Activated CD4-positive, alpha-beta T cell treated with anti-CD3 and anti-CD28 coated beads, Interleukin-2, amount 10 ng/mL, durations not matched to agents 7 days and 5 days (primary cell): Measurements from ENCODE around the gene CCSER1. TPM values are rescaled to one million over a fixed set of nuclear protein-coding genes. Genes with fewer than 3 reads are reported as not detected.
"Not testable (repeated sequence)": the region's sequence is repeated elsewhere in the genome, so short reads cannot be mapped to it uniquely, and the experiment has no call there.

Source experiments
- CTCF ChIA-PET: fragments of 350-600 bp; sonication (Branson Sonifier 250); formaldehyde crosslinking; loops from one replicate; lab custom pipeline; 2021; ENCODE audit warnings: antibody characterized with exemption; lab: Charles Lee
- POLR2A ChIA-PET: fragments of 350-600 bp; sonication (Branson Sonifier 250); formaldehyde crosslinking; loops from one replicate; lab custom pipeline; 2021; ENCODE audit warnings: antibody characterized with exemption; lab: Charles Lee
- DNase-seq: peaks from one replicate; pipeline ENCODE4 v3.0.0-alpha.2; 2020
- H3K27ac Mint-ChIP-seq: one replicate; pipeline ENCODE4 v1.8.0; 2021; ENCODE audit warnings: mild to moderate bottlenecking, moderate library complexity, mixed read lengths
- H3K27me3 Mint-ChIP-seq: one replicate; pipeline ENCODE4 v1.8.0; 2021; ENCODE audit warnings: mixed read lengths
- H3K36me3 Mint-ChIP-seq: one replicate; pipeline ENCODE4 v1.8.0; 2021; ENCODE audit warnings: low read depth, mixed read lengths
- H3K4me1 Mint-ChIP-seq: one replicate; pipeline ENCODE4 v1.8.0; 2021; ENCODE audit warnings: mixed read lengths
- H3K4me3 Mint-ChIP-seq: one replicate; pipeline ENCODE4 v1.8.0; 2021; ENCODE audit warnings: mild to moderate bottlenecking, moderate library complexity, mixed read lengths
- H3K9me3 Mint-ChIP-seq: one replicate; pipeline ENCODE4 v1.8.0; 2021; ENCODE audit warnings: mixed read lengths
- total RNA-seq, 2 experiments: library from RNA; stranded (reverse); gene quantifications; one replicate each; pipeline ENCODE4 v1.2.3, GENCODE V29; 2021

Gene CCSER1
- total RNA-seq, 2 experiments from 2014 or later: 0.15 TPM; not detected in 1

GRCh38 chr4:90456891-90457290 lies 329.7 kb downstream of the CCSER1 start:
- CTCF ChIA-PET: interaction anchor here (1.5 kb wide), 1 partner anchor 10 kb away, joined by 3 read pairs; no protein-coding TSS in a partner anchor
- H3K27me3 Mint-ChIP-seq: no peaks in the 10 kb centered on the region
- no peak overlapping the region for H3K4me3 Mint-ChIP-seq
- DNase-seq: no peak
- POLR2A ChIA-PET: no interaction called here
- H3K27ac Mint-ChIP-seq: no peak overlapping the region
- no peaks in the 10 kb centered on the region for H3K36me3 Mint-ChIP-seq
- H3K4me1 Mint-ChIP-seq: no peaks in the 10 kb centered on the region
- peaks cover 2% of the 10 kb centered on the region for H3K9me3 Mint-ChIP-seq

DNA sequence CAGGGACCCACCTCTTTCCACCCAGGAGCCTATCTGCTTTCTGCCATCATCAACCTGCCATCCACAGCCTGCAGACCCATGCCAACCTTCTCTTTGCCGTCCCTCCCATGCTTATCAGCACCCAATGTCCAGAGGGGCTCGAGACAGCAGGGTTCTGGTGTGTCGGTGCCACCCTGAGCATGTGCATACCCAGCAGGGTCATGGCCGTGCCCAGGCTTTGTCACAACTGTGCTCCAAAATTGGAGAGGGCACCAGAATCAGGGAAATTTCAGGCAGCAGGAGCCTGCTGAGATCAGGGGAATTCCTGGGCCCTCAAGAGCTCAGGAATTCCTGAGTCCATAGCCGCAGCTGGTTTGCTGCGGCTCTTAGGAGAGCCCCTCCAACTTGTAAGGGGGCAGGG lies 330.6 kb downstream of the CCSER1 start:
- Mint-ChIP-seq H3K36me3 (no peaks in the 10 kb centered on the region), H3K9me3 (peaks cover 2% of the 10 kb centered on the region), H3K4me3 (no peak overlapping the region), H3K27me3 (no peaks in the 10 kb centered on the region), H3K27ac (no peak overlapping the region), H3K4me1 (no peaks in the 10 kb centered on the region)
- ChIA-PET POLR2A (no interaction called here), CTCF (interaction anchor here (1.5 kb wide), 1 partner anchor 11 kb away, joined by 3 read pairs; no protein-coding TSS in a partner anchor)
- DNase-seq: no peak

DNA sequence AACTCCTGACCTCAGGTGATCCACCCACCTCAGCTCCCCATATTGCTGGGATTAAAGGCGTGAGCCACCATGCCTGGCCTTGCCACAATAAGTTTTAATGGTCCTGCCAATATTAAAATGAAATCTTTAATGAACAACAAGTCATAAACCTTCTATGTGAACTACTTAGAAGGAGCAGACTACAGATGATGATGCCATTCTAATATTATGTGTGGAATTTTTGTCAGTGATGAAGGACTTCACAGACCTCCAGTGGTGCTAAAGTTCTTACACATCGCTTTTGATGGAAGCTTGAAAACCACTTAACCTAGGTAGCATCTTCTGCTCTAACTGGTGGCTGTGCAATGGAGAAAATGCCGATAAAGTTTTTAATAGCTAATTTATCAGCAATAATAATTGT lies 331.4 kb downstream of the CCSER1 start:
- Mint-ChIP-seq H3K9me3 (peaks cover 2% of the 10 kb centered on the region), H3K27ac (no peak overlapping the region), H3K36me3 (no peaks in the 10 kb centered on the region), H3K4me1 (no peaks in the 10 kb centered on the region), H3K27me3 (no peaks in the 10 kb centered on the region), H3K4me3 (no peak overlapping the region)
- DNase-seq: no peak
- ChIA-PET CTCF (interaction anchor here (1.5 kb wide), 1 partner anchor 12 kb away, joined by 3 read pairs; no protein-coding TSS in a partner anchor), POLR2A (no interaction called here)

DNA sequence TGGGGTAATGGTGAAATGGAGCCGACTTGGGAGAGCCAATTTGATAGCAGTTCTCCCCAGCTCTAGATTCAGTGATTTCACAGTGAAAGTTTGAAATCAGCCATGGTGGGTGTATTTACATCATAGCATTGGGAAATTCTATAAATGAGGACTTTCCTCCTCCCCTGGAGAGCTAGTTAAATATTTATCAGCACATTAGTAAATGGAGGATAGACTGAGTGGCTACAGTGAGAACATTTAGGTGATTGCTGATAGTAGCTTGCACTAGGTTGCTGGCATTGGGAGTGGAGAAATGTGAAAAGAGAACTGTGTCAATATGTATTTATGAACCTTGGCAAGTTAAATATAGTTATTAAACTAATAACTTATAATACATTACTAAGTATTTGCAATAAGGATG lies 347.3 kb downstream of the CCSER1 start:
- no peak overlapping the region for H3K4me3 Mint-ChIP-seq
- ChIA-PET CTCF (no interaction called here), POLR2A (no interaction called here)
- H3K4me1 Mint-ChIP-seq: no peaks in the 10 kb centered on the region
- no peak overlapping the region for H3K27ac Mint-ChIP-seq
- no peaks in the 10 kb centered on the region for H3K9me3 Mint-ChIP-seq
- no peak for DNase-seq
- no peaks in the 10 kb centered on the region for H3K36me3 Mint-ChIP-seq
- H3K27me3 Mint-ChIP-seq: no peaks in the 10 kb centered on the region

DNA sequence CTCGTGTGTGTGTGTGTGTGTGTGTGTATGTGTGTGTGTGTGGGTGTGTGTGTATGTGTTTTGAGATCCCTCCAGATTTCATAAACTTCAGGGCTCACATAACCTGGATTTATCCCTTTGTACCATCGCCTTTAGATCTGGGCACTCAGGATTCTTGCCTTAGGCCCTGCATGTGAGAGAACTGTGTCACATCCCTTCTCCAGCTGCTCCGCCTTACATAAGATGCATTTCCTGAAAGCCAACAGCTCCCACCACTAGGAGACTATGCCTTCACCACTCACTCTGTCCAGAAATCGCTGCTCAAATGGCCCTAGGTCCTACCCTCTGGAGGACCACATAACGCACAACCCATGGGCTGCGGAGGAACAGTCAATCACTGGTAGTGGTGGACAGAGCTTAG lies 348.8 kb downstream of the CCSER1 start:
- Mint-ChIP-seq H3K27ac (no peak overlapping the region), H3K27me3 (no peaks in the 10 kb centered on the region), H3K9me3 (no peaks in the 10 kb centered on the region), H3K36me3 (no peaks in the 10 kb centered on the region), H3K4me1 (no peaks in the 10 kb centered on the region), H3K4me3 (no peak overlapping the region)
- POLR2A ChIA-PET: no interaction called here
- CTCF ChIA-PET: no interaction called here
- DNase-seq: no peak

DNA sequence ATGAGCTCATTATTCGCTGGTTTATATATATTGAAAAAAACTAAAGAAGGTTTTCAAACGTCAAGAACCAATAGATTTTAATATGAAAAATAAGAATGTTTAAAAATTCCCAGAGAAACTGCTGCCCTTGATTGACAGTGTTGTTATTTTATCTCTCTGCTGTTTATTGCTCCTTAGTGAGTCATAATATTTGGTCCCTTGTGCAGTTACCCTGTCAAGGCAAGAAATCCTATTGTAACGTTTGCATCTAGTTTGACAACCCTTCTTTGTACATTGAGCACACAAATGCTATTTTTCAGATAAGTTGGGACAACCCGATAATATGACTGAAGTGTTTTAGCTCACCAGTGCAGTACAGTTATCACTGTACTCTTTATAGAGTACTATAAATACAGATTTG lies 349.4 kb downstream of the CCSER1 start:
- Mint-ChIP-seq H3K4me1 (no peaks in the 10 kb centered on the region), H3K4me3 (no peak overlapping the region), H3K27me3 (no peaks in the 10 kb centered on the region), H3K9me3 (no peaks in the 10 kb centered on the region), H3K27ac (no peak overlapping the region), H3K36me3 (no peaks in the 10 kb centered on the region)
- POLR2A ChIA-PET: no interaction called here
- no peak for DNase-seq
- CTCF ChIA-PET: no interaction called here

GRCh38 chr4:90484894-90485293 lies 357.7 kb downstream of the CCSER1 start:
- H3K27ac Mint-ChIP-seq, POLR2A ChIA-PET, H3K4me1 Mint-ChIP-seq, CTCF ChIA-PET, DNase-seq, H3K36me3 Mint-ChIP-seq, H3K27me3 Mint-ChIP-seq, H3K4me3 Mint-ChIP-seq, H3K9me3 Mint-ChIP-seq: not testable (repeated sequence)

DNA sequence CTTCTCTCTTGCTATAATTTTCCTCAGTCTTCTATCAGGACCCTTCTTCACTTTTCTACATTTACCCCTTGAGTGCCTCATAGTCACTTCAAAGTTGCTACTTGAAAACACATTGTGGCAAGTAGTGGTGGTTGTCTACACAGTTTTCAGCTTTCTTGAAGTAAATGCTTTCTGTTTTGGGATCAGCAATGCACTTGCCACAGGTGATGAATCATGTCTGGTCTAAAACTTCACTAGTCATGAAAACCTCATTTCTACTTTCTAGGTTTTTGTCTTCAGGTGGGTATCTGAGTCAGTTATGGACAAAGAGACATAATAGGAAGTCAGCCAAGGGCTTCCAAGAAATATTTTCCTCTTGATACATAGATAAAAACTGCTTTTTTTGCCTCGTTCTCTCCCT lies 359.2 kb downstream of the CCSER1 start:
- Mint-ChIP-seq H3K27me3 (no peaks in the 10 kb centered on the region), H3K4me3 (no peak overlapping the region), H3K27ac (no peak overlapping the region), H3K4me1 (no peaks in the 10 kb centered on the region), H3K36me3 (no peaks in the 10 kb centered on the region), H3K9me3 (no peaks in the 10 kb centered on the region)
- ChIA-PET POLR2A (no interaction called here), CTCF (no interaction called here)
- no peak for DNase-seq

GRCh38 chr4:90495211-90495610 lies 368.0 kb downstream of the CCSER1 start:
- Mint-ChIP-seq H3K36me3 (no peaks in the 10 kb centered on the region), H3K4me3 (no peak overlapping the region), H3K9me3 (no peaks in the 10 kb centered on the region), H3K27me3 (no peaks in the 10 kb centered on the region), H3K4me1 (no peaks in the 10 kb centered on the region), H3K27ac (no peak overlapping the region)
- no peak for DNase-seq
- CTCF ChIA-PET: no interaction called here
- POLR2A ChIA-PET: no interaction called here

DNA sequence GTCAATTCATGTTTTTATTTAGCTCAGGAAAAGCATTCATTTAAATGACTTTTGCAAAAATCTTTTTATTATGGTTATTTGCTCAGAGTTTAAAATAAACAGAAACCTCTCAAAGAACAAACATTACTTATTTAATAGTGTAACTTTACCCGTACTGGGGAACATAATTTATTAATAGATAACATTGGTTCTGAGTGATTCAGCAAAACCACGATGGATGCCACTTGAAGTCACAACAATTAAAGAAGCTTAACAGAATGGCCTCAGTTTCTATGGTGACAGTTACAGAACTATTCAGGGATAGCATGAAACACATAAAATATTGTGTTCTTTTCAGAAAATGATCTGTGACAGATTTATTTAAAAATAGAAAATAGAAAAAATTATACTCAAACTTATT lies 368.7 kb downstream of the CCSER1 start:
- no peaks in the 10 kb centered on the region for H3K27me3 Mint-ChIP-seq
- ChIA-PET CTCF (no interaction called here), POLR2A (no interaction called here)
- H3K27ac Mint-ChIP-seq: no peak overlapping the region
- no peaks in the 10 kb centered on the region for H3K9me3 Mint-ChIP-seq
- no peaks in the 10 kb centered on the region for H3K4me1 Mint-ChIP-seq
- no peak overlapping the region for H3K4me3 Mint-ChIP-seq
- no peaks in the 10 kb centered on the region for H3K36me3 Mint-ChIP-seq
- no peak for DNase-seq

DNA sequence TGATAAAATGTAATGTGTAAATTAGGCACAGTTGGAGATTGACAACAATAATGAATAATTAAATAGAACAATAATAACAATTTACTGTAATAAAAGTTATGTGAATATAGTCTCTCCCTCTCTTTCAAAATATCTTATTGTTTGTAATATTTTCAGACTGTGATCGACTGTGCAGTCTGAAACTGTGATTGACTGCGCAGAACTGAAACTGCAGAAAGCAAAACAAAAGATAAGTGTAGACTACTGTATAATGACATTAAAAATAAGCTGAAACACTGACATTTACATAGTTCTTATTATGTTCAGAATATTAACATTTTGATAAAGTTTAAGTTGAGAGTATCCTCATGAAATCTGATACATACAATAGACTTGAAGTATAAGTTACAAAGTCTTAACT lies 371.0 kb downstream of the CCSER1 start:
- no peaks in the 10 kb centered on the region for H3K27me3 Mint-ChIP-seq
- no peak overlapping the region for H3K4me3 Mint-ChIP-seq
- no peak for DNase-seq
- H3K9me3 Mint-ChIP-seq: peaks cover 10% of the 10 kb centered on the region
- no peak overlapping the region for H3K27ac Mint-ChIP-seq
- ChIA-PET POLR2A (no interaction called here), CTCF (no interaction called here)
- no peaks in the 10 kb centered on the region for H3K36me3 Mint-ChIP-seq
- H3K4me1 Mint-ChIP-seq: no peaks in the 10 kb centered on the region

- no peak overlapping the region for H3K27ac Mint-ChIP-seq
Observed at GRCh38 chr4:90503677-90504076, 376.5 kb downstream of the CCSER1 start.

DNA sequence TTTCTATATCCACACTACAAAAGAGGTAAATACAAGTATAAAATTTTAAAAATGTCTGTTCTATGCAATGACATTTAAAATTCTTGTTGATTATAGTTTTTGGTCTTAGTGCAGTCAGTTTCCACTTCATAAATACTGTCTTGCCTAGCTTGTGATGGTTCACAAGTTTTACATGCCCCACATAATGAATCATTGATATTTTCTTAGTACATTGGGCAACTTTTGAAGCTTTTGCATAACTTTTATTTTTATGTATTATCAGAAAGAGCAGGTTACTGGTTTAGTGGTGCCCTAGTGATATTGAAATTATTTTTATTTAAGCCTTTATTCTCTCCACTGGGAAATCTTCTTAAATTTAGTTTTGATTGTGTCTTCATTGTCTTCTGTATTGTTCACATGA lies 388.0 kb downstream of the CCSER1 start:
- H3K4me1 Mint-ChIP-seq: no peaks in the 10 kb centered on the region
- no peak overlapping the region for H3K4me3 Mint-ChIP-seq
- H3K27me3 Mint-ChIP-seq: no peaks in the 10 kb centered on the region
- ChIA-PET POLR2A (no interaction called here), CTCF (no interaction called here)
- no peaks in the 10 kb centered on the region for H3K9me3 Mint-ChIP-seq
- DNase-seq: no peak
- H3K36me3 Mint-ChIP-seq: no peaks in the 10 kb centered on the region
- H3K27ac Mint-ChIP-seq: no peak overlapping the region

More at GRCh38 chr4:90503677-90504076, 376.5 kb downstream of the CCSER1 start:
- Mint-ChIP-seq H3K36me3 (no peaks in the 10 kb centered on the region), H3K4me3 (no peak overlapping the region), H3K27me3 (no peaks in the 10 kb centered on the region), H3K4me1 (no peaks in the 10 kb centered on the region), H3K9me3 (peaks cover 19% of the 10 kb centered on the region)
- no peak for DNase-seq
- ChIA-PET CTCF (no interaction called here), POLR2A (no interaction called here)

DNA sequence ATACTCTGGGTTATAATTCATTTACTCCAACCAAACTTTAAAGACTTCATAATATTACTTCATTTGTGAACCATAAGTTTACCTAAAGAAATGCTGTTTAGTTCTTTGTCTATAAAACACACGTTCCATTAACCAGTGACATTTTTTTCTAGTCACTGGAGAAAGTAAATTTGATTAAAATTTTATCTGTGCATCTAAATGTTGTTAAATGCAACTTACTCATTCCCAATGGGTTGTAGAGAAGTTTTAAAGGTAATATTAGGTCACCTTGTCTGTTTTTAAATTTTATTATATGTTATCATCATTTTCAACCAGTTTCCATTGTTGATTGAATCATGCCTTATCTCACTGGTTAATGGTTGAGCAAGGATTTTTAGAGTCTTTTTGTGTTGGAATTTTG lies 401.4 kb downstream of the CCSER1 start:
- Mint-ChIP-seq H3K27me3 (no peaks in the 10 kb centered on the region), H3K36me3 (no peaks in the 10 kb centered on the region), H3K27ac (no peak overlapping the region), H3K4me3 (no peak overlapping the region), H3K9me3 (no peaks in the 10 kb centered on the region), H3K4me1 (no peaks in the 10 kb centered on the region)
- ChIA-PET POLR2A (no interaction called here), CTCF (no interaction called here)
- no peak for DNase-seq
